Testis (tissue), 2 donors: ENCODE results near the gene RIOX2.

Experiments used
- CTCF ChIP-seq, 3 experiments: fragments of 450-650 bp in 2 of 3; fragments of 200-600 bp in 1 of 3; sonication (generic) in 1 of 3; IDR thresholded peaks; one replicate each; pipeline ENCODE4 v1.5.1; 2016 to 2019; ENCODE audit warnings: antibody characterized with exemption in 3 of 3, mild to moderate bottlenecking in 2 of 3, moderate library complexity in 1 of 3
- POLR2A ChIP-seq: fragments of 450-650 bp; IDR thresholded peaks from one replicate; pipeline ENCODE4 v1.6.1; 2017; ENCODE audit warnings: antibody characterized with exemption, mild to moderate bottlenecking, moderate library complexity

- TF ChIP-seq POLR2A = no peak
- no peak for TF ChIP-seq CTCF (IDR thresholded peaks at IDR 0.05)
Measured at GRCh38 chr3:97938444-97938843, 33.8 kb downstream of the RIOX2 start.
